GM21529 (cell line): ENCODE measurements around the gene KLHL14.
"Not testable (repeated sequence)": the region's sequence is repeated elsewhere in the genome, so short reads cannot be mapped to it uniquely, and the experiment has no call there.

Experiments
- ATAC-seq: cut with Tn5 transposase; IDR thresholded peaks from one replicate; pipeline ENCODE4 v1.9.1; 2021; ENCODE audit not compliant: unreplicated experiment

KLHL14 gene

GRCh38 chr18:32772581-32773381 is at the start of gene KLHL14:
TSS of gene KLHL14 (minus strand) at chr18:32773023. CDS start at chr18:32770591, 2,432 bp downstream.
- no peak for ATAC-seq

- ATAC-seq: no peak
These were observed 49.4 kb upstream of the KLHL14 start for GRCh38 chr18:32822197-32822596.

GRCh38 chr18:32815881-32816280 is 43.1 kb upstream of the KLHL14 start:
- ATAC-seq: no peak

GRCh38 chr18:32812342-32812741 is 39.5 kb upstream of the KLHL14 start:
- no peak for ATAC-seq

GRCh38 chr18:32810314-32810713 is 37.5 kb upstream of the KLHL14 start:
- no peak for ATAC-seq

GRCh38 chr18:32805354-32805753 is 32.5 kb upstream of the KLHL14 start:
- no peak for ATAC-seq

- ATAC-seq: no peak
These were observed 31.5 kb upstream of the KLHL14 start for GRCh38 chr18:32804134-32804888.

GRCh38 chr18:32803568-32803967 is 30.7 kb upstream of the KLHL14 start:
- peak; percentile 92 for ATAC-seq

GRCh38 chr18:32802591-32803451 is 30.0 kb upstream of the KLHL14 start:
- peak; percentile 62 for ATAC-seq

- ATAC-seq: no peak
These were observed 28.4 kb upstream of the KLHL14 start for GRCh38 chr18:32801228-32801627.

GRCh38 chr18:32798209-32798960 is 25.6 kb upstream of the KLHL14 start:
- ATAC-seq: no peak

- ATAC-seq: not testable (repeated sequence)
These were observed 21.8 kb upstream of the KLHL14 start for GRCh38 chr18:32794667-32795066.

GRCh38 chr18:32779010-32779409 is 6.2 kb upstream of the KLHL14 start:
- ATAC-seq: no peak

GRCh38 chr18:32777049-32777448 is 4.2 kb upstream of the KLHL14 start:
- no peak for ATAC-seq

GRCh38 chr18:32776561-32776960 is 3.7 kb upstream of the KLHL14 start:
- ATAC-seq: no peak

- no peak for ATAC-seq
These were observed 2.8 kb upstream of the KLHL14 start for GRCh38 chr18:32775628-32776027.

GRCh38 chr18:32773382-32773712 is 524 bp upstream of the KLHL14 start:
- no peak for ATAC-seq

- ATAC-seq: no peak
These were observed 797 bp downstream of the KLHL14 start for GRCh38 chr18:32771871-32772580.

- ATAC-seq: no peak
These were observed 1.6 kb downstream of the KLHL14 start for GRCh38 chr18:32771169-32771751.
